Left kidney (tissue), 8 donors: ENCODE measurements around the gene SULT6B1. TPM values are rescaled to one million over a fixed set of nuclear protein-coding genes. Genes with fewer than 3 reads are reported as not detected.
A peak's percentile ranks its signal among the peaks of the same experiment; 100 is the strongest.
"Not testable (repeated sequence)": the region's sequence is repeated elsewhere in the genome, so short reads cannot be mapped to it uniquely, and the experiment has no call there.

Experiments used
- DNase-seq: peaks from one replicate; pipeline ENCODE4 v3.0.0-alpha.2; 2013
- long read RNA-seq, 8 donors: transcript quantifications; one replicate each; lab custom pipeline, GENCODE V29; 2026
- polyA plus RNA-seq: library from polyadenylated mRNA; unstranded; fragments of 120-200 nt; gene quantifications from one replicate; pipeline ENCODE4 v1.2.1, GENCODE V29; 2013; ENCODE audit not compliant: insufficient read length

The SULT6B1 gene, protein sequence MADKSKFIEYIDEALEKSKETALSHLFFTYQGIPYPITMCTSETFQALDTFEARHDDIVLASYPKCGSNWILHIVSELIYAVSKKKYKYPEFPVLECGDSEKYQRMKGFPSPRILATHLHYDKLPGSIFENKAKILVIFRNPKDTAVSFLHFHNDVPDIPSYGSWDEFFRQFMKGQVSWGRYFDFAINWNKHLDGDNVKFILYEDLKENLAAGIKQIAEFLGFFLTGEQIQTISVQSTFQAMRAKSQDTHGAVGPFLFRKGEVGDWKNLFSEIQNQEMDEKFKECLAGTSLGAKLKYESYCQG
- not detected for polyA plus RNA-seq
- long read RNA-seq, donor 1 = 0 reads
- long read RNA-seq, donor 2, partial matches to known transcripts = 61 of 61 reads
- long read RNA-seq, donor 2, other reads (novel, unspliced or antisense) = 0 of 61 reads
- long read RNA-seq, donor 3 = 0 reads
- long read RNA-seq, donor 4 = 0 reads
- long read RNA-seq, donor 5, partial matches to known transcripts = 26 of 36 reads
- long read RNA-seq, donor 5, other reads (novel, unspliced or antisense) = 10 of 36 reads
- long read RNA-seq, donor 6 = 0 reads
- long read RNA-seq, donor 7 = 0 reads
- long read RNA-seq, donor 8, partial matches to known transcripts = 5 of 10 reads
- long read RNA-seq, donor 8, other reads (novel, unspliced or antisense) = 5 of 10 reads

- DNase-seq = no peak
Observed at GRCh38 chr2:37188570-37188969, at the start of gene SULT6B1. Gene SULT6B1, minus strand, starts transcription at chr2:37188670. Its CDS starts 30 bp downstream, at chr2:37188640.

- DNase-seq = peak; percentile 29
Observed at GRCh38 chr2:37232131-37232933, 43.9 kb upstream of the SULT6B1 start.

- peak; percentile 92 for DNase-seq
Observed at GRCh38 chr2:37231241-37232130, 43.0 kb upstream of the SULT6B1 start, which contains the start of the genes CEBPZ and NDUFAF7. Gene CEBPZ, minus strand, starts transcription at chr2:37231596. Its CDS starts 29 bp downstream, at chr2:37231567. Gene NDUFAF7, plus strand, starts transcription at chr2:37231658. Its CDS starts 48 bp downstream, at chr2:37231706.

GRCh38 chr2:37230581-37230980 is 42.1 kb upstream of the SULT6B1 start:
- peak; percentile 12 for DNase-seq

DNA sequence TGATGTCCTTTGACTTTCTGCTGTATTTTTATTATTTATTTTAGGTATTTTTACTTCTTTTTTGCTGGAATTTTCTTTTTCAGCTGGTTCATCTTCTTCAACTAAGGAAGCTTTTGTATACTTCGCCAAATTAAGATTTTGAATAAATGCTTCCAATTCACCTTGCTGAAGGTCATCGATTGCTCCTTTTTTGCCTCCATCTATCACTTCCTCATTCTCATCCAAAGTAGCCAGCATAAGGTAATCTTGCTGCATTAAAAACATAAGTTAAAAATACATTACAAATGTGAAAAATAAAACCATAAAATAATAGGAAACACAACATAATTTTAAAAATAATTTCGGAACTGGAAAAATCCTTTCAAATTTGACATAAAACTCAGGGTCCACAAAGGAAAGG is 40.3 kb upstream of the SULT6B1 start:
- no peak for DNase-seq

DNA sequence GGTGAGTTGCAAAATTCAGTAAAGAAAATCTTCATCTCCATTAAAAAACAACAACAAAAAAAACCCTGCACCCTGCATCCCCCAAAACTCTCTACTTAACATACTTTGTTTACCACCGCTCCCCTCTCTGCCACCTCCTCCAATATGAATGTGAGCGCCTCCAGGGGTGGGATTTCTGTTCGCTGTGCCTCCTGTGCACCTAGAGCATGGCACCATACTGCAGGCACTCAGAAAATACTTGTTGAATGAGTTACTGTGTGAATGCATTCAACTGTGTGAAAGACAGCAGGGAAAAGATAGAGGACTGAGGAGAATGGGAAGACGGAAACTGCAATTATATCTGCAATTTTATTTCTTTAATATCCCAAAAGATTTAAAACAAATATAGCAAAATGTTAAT is 38.4 kb upstream of the SULT6B1 start:
- no peak for DNase-seq

DNA sequence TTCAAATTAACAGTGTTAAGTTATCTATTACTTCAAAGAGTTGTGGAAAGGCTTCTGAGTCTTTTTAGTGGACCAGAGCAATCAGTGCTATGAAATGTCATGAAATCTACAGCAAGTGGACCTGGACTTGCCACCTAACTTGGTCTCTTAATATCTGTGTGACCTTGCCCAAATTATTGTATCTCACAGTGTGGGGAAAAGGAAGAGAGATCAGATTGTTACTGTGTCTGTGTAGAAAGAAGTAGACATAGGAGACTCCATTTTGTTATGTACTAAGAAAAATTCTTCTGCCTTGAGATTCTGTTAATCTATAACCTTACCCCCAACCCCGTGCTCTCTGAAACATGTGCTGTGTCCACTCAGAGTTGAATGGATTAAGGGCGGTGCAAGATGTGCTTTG is 36.7 kb upstream of the SULT6B1 start:
- DNase-seq = not testable (repeated sequence)

GRCh38 chr2:37224063-37224462 is 35.6 kb upstream of the SULT6B1 start:
- DNase-seq = no peak

DNA sequence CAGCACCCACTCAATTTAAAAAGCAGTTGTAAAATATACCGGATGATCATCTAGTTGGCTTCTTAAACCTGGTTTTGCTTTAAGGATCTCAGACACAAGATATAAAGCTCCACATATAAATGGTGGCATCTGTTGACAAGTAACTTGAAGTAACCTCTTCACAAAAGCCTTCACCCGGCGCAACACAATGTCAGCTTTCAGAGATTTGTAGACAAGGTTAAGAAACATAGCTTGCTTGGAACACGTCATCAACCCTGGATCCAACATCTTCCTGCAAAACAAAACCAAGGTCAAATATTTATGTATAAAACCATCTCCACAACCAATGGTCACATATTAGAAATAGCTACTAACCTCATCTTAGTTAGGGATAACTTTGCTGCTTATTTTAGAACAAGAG is 34.7 kb upstream of the SULT6B1 start:
- no peak for DNase-seq

DNA sequence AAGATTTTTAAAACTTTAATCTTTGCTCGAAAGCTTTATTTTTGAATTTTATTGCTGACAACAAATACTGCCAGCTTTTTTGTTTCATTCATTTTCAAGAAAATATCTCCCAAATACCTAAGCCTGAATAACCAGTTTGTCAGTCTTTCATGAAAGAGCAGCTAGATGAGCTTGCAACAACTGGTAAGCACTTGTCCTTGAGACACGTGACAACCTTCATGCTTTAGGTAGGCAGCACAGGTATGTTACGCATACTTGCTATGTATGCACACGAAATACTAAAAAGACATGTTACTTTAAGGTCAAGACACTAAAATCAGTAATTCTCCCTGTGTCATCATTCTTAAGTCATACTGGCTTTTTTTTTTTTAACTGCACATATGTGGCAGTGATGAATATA is 30.6 kb upstream of the SULT6B1 start:
- DNase-seq = no peak

DNA sequence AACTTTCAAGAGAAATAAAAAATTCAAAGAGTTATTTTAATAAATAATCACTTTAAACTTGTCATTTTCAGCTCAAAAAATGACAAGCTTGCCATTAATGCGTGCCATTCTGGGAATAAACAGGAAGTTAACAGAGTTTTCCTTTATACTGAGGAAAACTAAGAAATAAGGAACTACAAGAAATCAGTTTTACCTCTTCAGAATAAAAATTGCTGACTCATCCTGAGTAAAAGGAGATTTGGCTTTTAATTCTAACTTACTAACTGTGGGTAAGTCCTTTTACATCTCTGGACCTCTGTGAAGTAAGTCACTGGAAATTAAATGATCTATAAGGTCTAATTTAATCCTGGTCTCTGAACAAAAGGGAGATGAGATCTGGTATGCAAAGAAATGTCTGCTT is 26.8 kb upstream of the SULT6B1 start:
- no peak for DNase-seq

GRCh38 chr2:37211939-37212338 is 23.5 kb upstream of the SULT6B1 start:
- DNase-seq = no peak

- no peak for DNase-seq
Observed at GRCh38 chr2:37211212-37211611, 22.7 kb upstream of the SULT6B1 start.

DNA sequence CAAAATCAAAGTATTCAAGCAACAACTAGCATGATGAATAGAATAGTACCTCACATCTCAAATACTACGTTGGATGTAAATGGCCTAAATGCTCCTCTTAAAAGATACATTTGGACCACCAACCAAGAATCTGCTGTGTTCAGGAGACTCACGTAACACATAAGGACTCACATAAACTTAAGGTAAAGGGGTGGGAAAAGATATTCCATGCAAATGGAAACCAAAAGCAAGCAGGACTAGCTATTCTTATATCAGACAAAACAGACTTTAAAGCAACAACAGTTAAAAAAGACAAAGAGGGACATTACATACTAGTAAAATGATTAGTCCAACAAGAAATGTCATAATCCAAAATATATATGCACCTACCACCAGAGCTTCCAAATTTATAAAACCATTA is 18.3 kb upstream of the SULT6B1 start:
- not testable (repeated sequence) for DNase-seq

- DNase-seq = no peak
Observed at GRCh38 chr2:37205689-37206341, 17.3 kb upstream of the SULT6B1 start.

DNA sequence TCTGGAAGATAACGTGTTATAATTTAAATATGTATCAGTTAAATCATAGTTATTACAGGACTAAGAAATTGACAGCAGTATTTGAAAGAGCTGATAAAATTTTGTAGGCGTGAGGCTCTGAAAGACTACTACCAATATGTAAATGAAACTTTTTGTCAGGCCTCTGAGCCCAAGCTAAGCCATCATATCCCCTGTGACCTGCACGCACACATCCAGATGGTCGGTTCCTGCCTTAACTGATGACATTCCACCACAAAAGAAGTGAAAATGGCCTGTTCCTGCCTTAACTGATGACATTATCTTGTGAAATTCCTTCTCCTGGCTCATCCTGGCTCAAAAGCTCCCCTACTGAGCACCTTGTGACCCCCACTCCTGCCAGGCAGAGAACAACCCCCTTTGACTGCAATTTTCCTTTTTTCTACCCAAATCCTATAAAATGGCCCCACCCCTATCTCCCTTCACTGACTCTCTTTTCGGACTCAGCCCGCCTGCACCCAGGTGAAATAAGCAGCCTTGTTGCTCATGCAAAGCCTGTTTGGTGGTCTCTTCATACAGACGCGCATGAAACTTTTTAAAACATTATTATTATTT is 16.7 kb upstream of the SULT6B1 start:
- not testable (repeated sequence) for DNase-seq

DNA sequence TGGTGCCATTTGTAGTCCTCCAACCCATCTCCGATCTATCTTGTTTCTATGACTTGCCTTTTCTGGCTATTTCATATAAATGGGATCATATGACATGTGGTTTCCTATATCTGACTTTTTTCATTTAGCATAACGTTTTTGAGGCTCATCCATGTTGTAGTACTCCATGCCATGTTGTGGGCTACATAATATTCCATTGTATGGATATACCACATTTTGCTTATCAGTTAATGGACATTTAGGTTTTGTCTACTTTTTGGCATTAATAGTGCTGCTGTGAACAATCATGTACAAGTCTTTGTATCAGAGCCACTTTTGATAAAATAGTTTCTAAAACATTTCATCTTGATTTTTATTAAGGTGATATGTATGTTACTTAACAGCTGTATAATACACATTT is 15.2 kb upstream of the SULT6B1 start:
- DNase-seq = no peak

DNA sequence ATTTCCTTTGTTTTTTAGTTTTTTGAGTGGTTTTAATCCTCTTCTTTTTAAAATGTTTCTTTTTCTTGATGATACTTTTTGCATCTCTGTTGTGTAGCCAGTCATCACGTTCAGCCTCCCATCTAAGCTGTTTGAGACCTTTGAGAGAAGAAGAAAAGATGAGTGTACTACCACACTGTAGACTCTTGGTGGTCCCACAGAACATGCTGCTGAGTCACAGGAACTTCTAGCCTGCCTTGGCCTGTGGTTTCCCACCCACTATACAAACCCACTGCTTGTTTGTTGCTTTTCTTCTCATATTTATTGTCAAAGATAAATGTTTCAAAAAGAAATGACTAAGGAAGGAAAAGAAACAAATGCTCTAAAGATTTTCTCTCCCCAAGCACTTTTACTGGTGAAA is 13.3 kb upstream of the SULT6B1 start:
- no peak for DNase-seq

- no peak for DNase-seq
Observed at GRCh38 chr2:37201208-37201607, 12.7 kb upstream of the SULT6B1 start.

GRCh38 chr2:37198681-37199065 is 10.2 kb upstream of the SULT6B1 start:
- no peak for DNase-seq
